Fibroblast of lung (primary cell): Measurements from ENCODE around the gene TNKS1BP1. TPM values are rescaled to one million over a fixed set of nuclear protein-coding genes. Genes with fewer than 3 reads are reported as not detected.

ENCODE experiments used
- DNase-seq, 2 donors: peaks; one replicate each; pipeline versions ENCODE4 v3.0.0 to v3.0.0-alpha.2; 2010; ENCODE audit warnings: low read depth in 2 of 2
- H2AFZ ChIP-seq: 2 replicates; pipeline ENCODE4 v1.5.1; 2012; ENCODE audit warnings: low read length, control low read depth, inconsistent platforms
- H3K27ac ChIP-seq: 2 replicates; pipeline ENCODE4 v1.5.1; 2011; ENCODE audit warnings: low read length, control low read depth; ENCODE audit not compliant: insufficient read depth
- H3K27me3 ChIP-seq: 2 replicates; pipeline ENCODE4 v1.5.1; 2011; ENCODE audit warnings: mild to moderate bottlenecking, low read length; ENCODE audit not compliant: control insufficient read depth, insufficient read depth
- H3K36me3 ChIP-seq: 2 replicates; pipeline ENCODE4 v1.5.1; 2011; ENCODE audit warnings: low read length; ENCODE audit not compliant: control insufficient read depth, insufficient read depth
- H3K4me1 ChIP-seq: 2 replicates; pipeline ENCODE4 v1.5.1; 2011; ENCODE audit warnings: low read length; ENCODE audit not compliant: control insufficient read depth, insufficient read depth; ENCODE audit errors: extremely low read depth
- H3K4me2 ChIP-seq: 2 replicates; pipeline ENCODE4 v1.5.1; 2011; ENCODE audit warnings: low read length, control low read depth; ENCODE audit not compliant: insufficient read depth; ENCODE audit errors: extremely low read depth
- H3K4me3 ChIP-seq, 4 experiments: fragments of 200-600 bp in 1 of 4; sonication (generic) in 1 of 4; replicated peaks in 1 of 4; 2 replicates each; pipeline ENCODE4 v1.5.1; 2011 to 2016; ENCODE audit warnings: low read length in 4 of 4, low read depth in 3 of 4, mild to moderate bottlenecking in 3 of 4, control low read depth in 2 of 4, inconsistent platforms in 1 of 4, mixed read lengths in 1 of 4; ENCODE audit not compliant: insufficient read depth in 1 of 4; ENCODE audit errors: control extremely low read depth in 1 of 4
- H3K79me2 ChIP-seq: 2 replicates; pipeline ENCODE4 v1.5.1; 2012; ENCODE audit warnings: mild to moderate bottlenecking, low read length, inconsistent platforms; ENCODE audit not compliant: control insufficient read depth, insufficient read depth
- H3K9ac ChIP-seq: 2 replicates; pipeline ENCODE4 v1.5.1; 2011; ENCODE audit warnings: mild to moderate bottlenecking, low read length, control low read depth; ENCODE audit not compliant: insufficient read depth
- H3K9me3 ChIP-seq: 2 replicates; pipeline ENCODE4 v1.5.1; 2012; ENCODE audit warnings: low read depth, low read length; ENCODE audit not compliant: control insufficient read depth, insufficient read depth
- H4K20me1 ChIP-seq: 2 replicates; pipeline ENCODE4 v1.5.1; 2011; ENCODE audit warnings: low read length; ENCODE audit not compliant: control insufficient read depth, insufficient read depth; ENCODE audit errors: extremely low read depth
- EZH2 ChIP-seq: IDR thresholded peaks from 2 replicates; pipeline ENCODE4 v1.5.1; 2012; ENCODE audit warnings: low read length, control low read depth, mild to moderate bottlenecking; ENCODE audit errors: missing control alignments
- polyA plus RNA-seq, 2 donors: library from polyadenylated mRNA; depleted of rRNA in 1 of 2; stranded (reverse) in 1 of 2; unstranded in 1 of 2; fragments of >200 nt; gene quantifications; 2 replicates each; pipeline ENCODE4 v1.2.1, GENCODE V29; 2011 to 2012; ENCODE audit warnings: missing spikeins in 1 of 2
- total RNA-seq: library from RNA; depleted of rRNA; stranded (reverse); fragments of >200 nt; gene quantifications from 2 replicates; pipeline ENCODE4 v1.2.1, GENCODE V29; 2014
- TF ChIP-seq, protein P1 (sequence below), 2 donors: IDR thresholded peaks in 1 of 2; conservative IDR thresholded peaks in 1 of 2; 1 replicate in 1 of 2; 2 replicates in 1 of 2; pipeline ENCODE4 v1.5.1; 2011 to 2012; ENCODE audit warnings: low read length in 2 of 2, control low read depth in 1 of 2, inconsistent platforms in 1 of 2, low read depth in 1 of 2, mild to moderate bottlenecking in 1 of 2

TNKS1BP1 gene
- total and polyA plus RNA-seq, 2 donors (not counting 1 experiment from before 2014, with no cell fraction given): 70.2 to 111 TPM

DNA sequence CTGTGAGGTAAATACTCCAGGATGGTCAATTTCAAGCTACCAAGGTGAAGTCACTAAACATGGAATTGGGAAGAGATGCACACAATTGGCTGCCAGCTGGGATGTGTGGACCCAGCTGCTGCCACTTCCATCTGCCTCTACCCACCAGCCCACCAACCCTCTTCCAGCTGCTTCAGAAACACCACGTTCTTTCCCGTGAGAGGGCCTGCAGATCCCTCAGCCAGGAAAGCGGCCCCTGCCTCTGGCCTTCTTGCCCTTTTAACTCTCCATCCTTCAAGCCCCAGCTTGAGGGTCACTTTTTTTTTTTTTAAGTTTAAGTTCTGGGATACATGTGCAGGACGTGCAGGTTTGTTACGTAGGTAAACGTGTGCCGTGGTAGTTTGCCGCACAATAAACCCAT lies 36.2 kb upstream of the TNKS1BP1 start:
- TF ChIP-seq, protein P1, sequence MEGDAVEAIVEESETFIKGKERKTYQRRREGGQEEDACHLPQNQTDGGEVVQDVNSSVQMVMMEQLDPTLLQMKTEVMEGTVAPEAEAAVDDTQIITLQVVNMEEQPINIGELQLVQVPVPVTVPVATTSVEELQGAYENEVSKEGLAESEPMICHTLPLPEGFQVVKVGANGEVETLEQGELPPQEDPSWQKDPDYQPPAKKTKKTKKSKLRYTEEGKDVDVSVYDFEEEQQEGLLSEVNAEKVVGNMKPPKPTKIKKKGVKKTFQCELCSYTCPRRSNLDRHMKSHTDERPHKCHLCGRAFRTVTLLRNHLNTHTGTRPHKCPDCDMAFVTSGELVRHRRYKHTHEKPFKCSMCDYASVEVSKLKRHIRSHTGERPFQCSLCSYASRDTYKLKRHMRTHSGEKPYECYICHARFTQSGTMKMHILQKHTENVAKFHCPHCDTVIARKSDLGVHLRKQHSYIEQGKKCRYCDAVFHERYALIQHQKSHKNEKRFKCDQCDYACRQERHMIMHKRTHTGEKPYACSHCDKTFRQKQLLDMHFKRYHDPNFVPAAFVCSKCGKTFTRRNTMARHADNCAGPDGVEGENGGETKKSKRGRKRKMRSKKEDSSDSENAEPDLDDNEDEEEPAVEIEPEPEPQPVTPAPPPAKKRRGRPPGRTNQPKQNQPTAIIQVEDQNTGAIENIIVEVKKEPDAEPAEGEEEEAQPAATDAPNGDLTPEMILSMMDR (conservative IDR thresholded peaks at IDR 0.05 in 1 of 2, IDR thresholded peaks at IDR 0.05 in 1 of 2; ENCODE audit: low read depth in 1 of 2, low read length in 2 of 2): no peak
- TF ChIP-seq EZH2: no peak
- Histone ChIP-seq H2AFZ (no peak overlapping the region), H3K9ac (no peak overlapping the region), H3K4me2 (no peak overlapping the region), H3K27me3 (peaks cover 15% of the 10 kb centered on the region), H3K27ac (no peak overlapping the region), H3K79me2 (no peaks in the 10 kb centered on the region), H3K4me1 (no peaks in the 10 kb centered on the region), H3K4me3 (no peak overlapping the region), H3K36me3 (no peaks in the 10 kb centered on the region), H3K9me3 (no peaks in the 10 kb centered on the region), H4K20me1 (no peaks in the 10 kb centered on the region)
- DNase-seq: no peak

DNA sequence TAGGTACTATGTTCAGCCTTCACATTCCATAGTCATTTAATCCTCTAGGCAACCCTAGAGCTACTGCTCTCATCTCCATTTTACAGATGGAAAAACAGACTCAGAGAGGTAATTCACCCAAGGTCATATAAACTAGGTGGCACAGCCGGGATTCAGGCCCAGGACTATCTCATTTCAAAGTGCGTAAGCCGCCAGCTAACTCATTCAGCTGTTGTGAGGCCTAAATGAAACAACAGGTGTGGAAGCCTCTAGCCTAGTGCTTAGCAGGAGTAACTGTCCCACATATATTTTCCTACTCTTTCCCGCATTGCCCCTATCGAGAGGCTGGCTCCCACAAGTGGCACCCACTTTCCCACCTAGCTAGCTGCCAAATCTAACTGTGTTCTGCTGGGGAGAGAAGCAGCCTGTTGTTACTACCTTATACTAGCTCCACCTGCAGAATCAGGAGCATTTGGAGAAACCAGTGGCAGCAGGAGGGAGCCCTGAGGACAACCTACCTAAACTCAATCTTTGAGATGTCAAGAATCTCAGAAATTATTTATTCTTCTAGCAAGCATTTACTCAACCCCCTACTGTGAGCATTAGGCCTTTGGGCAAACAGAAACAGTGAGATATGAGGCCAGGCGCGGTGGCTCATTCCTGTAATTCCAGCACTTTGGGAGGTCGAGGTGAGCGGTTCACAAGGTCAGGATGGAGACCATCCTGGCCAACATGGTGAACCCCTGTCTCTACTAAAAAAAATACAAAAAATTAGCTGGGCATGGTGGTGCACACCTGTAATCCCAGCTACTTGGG lies 35.3 kb upstream of the TNKS1BP1 start:
- Histone ChIP-seq H3K9ac (no peak overlapping the region), H3K9me3 (no peaks in the 10 kb centered on the region), H3K27ac (no peak overlapping the region), H3K4me2 (no peak overlapping the region), H3K36me3 (no peaks in the 10 kb centered on the region), H3K4me1 (no peaks in the 10 kb centered on the region), H2AFZ (no peak overlapping the region), H3K4me3 (no peak overlapping the region), H4K20me1 (no peaks in the 10 kb centered on the region), H3K79me2 (no peaks in the 10 kb centered on the region), H3K27me3 (peaks cover 12% of the 10 kb centered on the region)
- no peak for DNase-seq
- no peak for TF ChIP-seq EZH2
- TF ChIP-seq, protein P1 (conservative IDR thresholded peaks at IDR 0.05 in 1 of 2, IDR thresholded peaks at IDR 0.05 in 1 of 2; ENCODE audit: low read depth in 1 of 2, low read length in 2 of 2): no peak

DNA sequence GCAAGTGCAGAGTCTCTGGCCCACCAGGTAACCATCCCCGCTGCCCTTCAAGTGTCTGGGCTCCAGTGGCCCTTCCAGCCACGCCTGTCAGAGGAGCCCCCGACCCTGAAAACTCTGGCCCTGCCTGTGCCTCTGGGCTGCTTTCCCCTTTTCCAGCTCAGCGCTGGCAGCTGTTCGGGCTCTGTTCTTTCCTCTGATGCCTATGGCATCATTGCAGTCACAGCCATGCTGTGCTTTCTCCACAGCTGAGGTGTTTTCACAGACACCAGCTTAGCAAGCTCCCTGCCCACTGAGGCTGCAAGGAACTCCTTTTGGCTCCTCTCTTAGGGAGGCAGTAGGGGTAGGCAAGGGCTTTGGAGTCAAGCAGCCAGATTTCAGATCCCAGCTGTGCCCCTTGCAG lies 34.6 kb upstream of the TNKS1BP1 start:
- H2AFZ ChIP-seq: no peak overlapping the region
- H4K20me1 ChIP-seq: no peaks in the 10 kb centered on the region
- no peak for TF ChIP-seq EZH2
- TF ChIP-seq, protein P1 (conservative IDR thresholded peaks at IDR 0.05 in 1 of 2, IDR thresholded peaks at IDR 0.05 in 1 of 2; ENCODE audit: low read depth in 1 of 2, low read length in 2 of 2): no peak
- peaks cover 7% of the 10 kb centered on the region for H3K27me3 ChIP-seq
- H3K9ac ChIP-seq: no peak overlapping the region
- H3K4me1 ChIP-seq: no peaks in the 10 kb centered on the region
- no peaks in the 10 kb centered on the region for H3K79me2 ChIP-seq
- no peak overlapping the region for H3K4me2 ChIP-seq
- no peak overlapping the region for H3K27ac ChIP-seq
- no peak for DNase-seq
- no peaks in the 10 kb centered on the region for H3K36me3 ChIP-seq
- no peaks in the 10 kb centered on the region for H3K9me3 ChIP-seq
- no peak overlapping the region for H3K4me3 ChIP-seq
